NCI-H2196 treated with DMSO at 0.1 percent for 48 hours (cell line): ENCODE measurements around the gene METRN.
"Not testable (repeated sequence)": the region's sequence is repeated elsewhere in the genome, so short reads cannot be mapped to it uniquely, and the experiment has no call there.

Experiments
- DNase-seq: peaks from one replicate; lab custom pipeline; 2025; ENCODE audit not compliant: unreplicated experiment; lab: John Stamatoyannopoulos, UW

The METRN gene

GRCh38 chr16:754121-754607 is 39.2 kb downstream of the METRN start:
- DNase-seq = not testable (repeated sequence)

GRCh38 chr16:754656-755055 is 39.7 kb downstream of the METRN start:
- no peak for DNase-seq

GRCh38 chr16:756428-756827 is 41.5 kb downstream of the METRN start:
- no peak for DNase-seq

- no peak for DNase-seq
These were observed 44.4 kb downstream of the METRN start for GRCh38 chr16:759110-759910.

- DNase-seq = no peak
These were observed 45.1 kb downstream of the METRN start for GRCh38 chr16:760065-760464.

GRCh38 chr16:760545-761343 is 45.8 kb downstream of the METRN start, which contains the start of gene MSLN:
MSLN (plus strand) TSS chr16:760734; CDS start chr16:762681, 1,947 bp downstream.
- no peak for DNase-seq

- DNase-seq = no peak
These were observed 47.0 kb downstream of the METRN start for GRCh38 chr16:761625-762513.

- DNase-seq = no peak
These were observed 47.8 kb downstream of the METRN start for GRCh38 chr16:762595-763268.

- DNase-seq = no peak
These were observed 48.7 kb downstream of the METRN start for GRCh38 chr16:763369-764183.

- DNase-seq = no peak
These were observed 49.3 kb downstream of the METRN start for GRCh38 chr16:764184-764750.

- no peak for DNase-seq
These were observed 50.0 kb downstream of the METRN start for GRCh38 chr16:764848-765487.

- no peak for DNase-seq
These were observed 50.6 kb downstream of the METRN start for GRCh38 chr16:765488-765865.

GRCh38 chr16:766008-766819 is 51.3 kb downstream of the METRN start:
- no peak for DNase-seq

- DNase-seq = no peak
These were observed 52.1 kb downstream of the METRN start for GRCh38 chr16:766820-767640.

GRCh38 chr16:767743-768235 is 52.9 kb downstream of the METRN start:
- DNase-seq = no peak

GRCh38 chr16:768428-768827 is 53.5 kb downstream of the METRN start:
- no peak for DNase-seq
